GM12878 (cell line): ENCODE data around the gene RABL6. TPM values are rescaled to one million over a fixed set of nuclear protein-coding genes. Genes with fewer than 3 reads are reported as not detected.
A peak's percentile ranks its signal among the peaks of the same experiment; 100 is the strongest.

ENCODE experiments used
- ATAC-seq: fragments of 200-7000 bp; cut with Tn5 transposase; 3 replicates; pipeline ENCODE4 v1.9.1; 2020; ENCODE audit warnings: mild to moderate bottlenecking, moderate library complexity
- BruUV-seq: library from RNA; stranded (reverse); fragments of 400-500 nt; replicated peaks from 2 replicates; lab custom pipeline; 2021; lab: Mats Ljungman, UMichigan
- CTCF ChIA-PET: fragments of 300-600 bp; sonication (Branson Sonifier 250); formaldehyde crosslinking; extraction: SDS; loops from one replicate; lab custom pipeline; 2021; ENCODE audit warnings: inconsistent platforms; lab: Yijun Ruan, JAX
- POLR2A ChIA-PET: fragments of 350-600 bp; formaldehyde crosslinking; extraction: SDS; loops from one replicate; lab custom pipeline; 2021; ENCODE audit warnings: inconsistent platforms; lab: Charles Lee
- RAD21 ChIA-PET: fragments of 300-600 bp; sonication (Branson Sonifier 250); formaldehyde crosslinking; loops from one replicate; lab custom pipeline; 2023; ENCODE audit warnings: antibody characterized with exemption; ENCODE audit not compliant: unreplicated experiment; lab: Charles Lee
- SMC1A ChIA-PET: fragments of 300-600 bp; sonication (Branson Sonifier 250); formaldehyde crosslinking; loops from one replicate; lab custom pipeline; 2023; ENCODE audit not compliant: unreplicated experiment, uncharacterized antibody; lab: Charles Lee
- DNase-seq: peaks from one replicate; pipeline ENCODE4 v3.0.0-alpha.2; 2011; ENCODE audit warnings: low read depth, low spot score
- FAIRE-seq: peaks from 3 replicates; lab custom pipeline; 2011; peaks lifted over from hg19 to GRCh38; lab: Jason Lieb, UNC
- H2AFZ ChIP-seq: 2 replicates; pipeline ENCODE4 v1.6.0; 2011; ENCODE audit warnings: low read depth, low read length, control low read depth; ENCODE audit not compliant: control insufficient read depth
- H3K27ac ChIP-seq: 2 replicates; pipeline ENCODE4 v1.5.1; 2011; ENCODE audit warnings: control low read depth; ENCODE audit not compliant: control insufficient read depth, insufficient read depth
- H3K27me3 ChIP-seq, 2 experiments: replicated peaks in 1 of 2; 2 replicates each; pipeline versions ENCODE4 v1.6.0 to v1.6.1; 2011; ENCODE audit warnings: low read length in 1 of 2; ENCODE audit not compliant: control insufficient read depth in 2 of 2, insufficient read depth in 2 of 2
- H3K36me3 ChIP-seq, 2 experiments: 2 replicates each; pipeline ENCODE4 v1.5.1; 2011; ENCODE audit warnings: low read length in 1 of 2; ENCODE audit not compliant: control insufficient read depth in 2 of 2, insufficient read depth in 2 of 2
- H3K4me1 ChIP-seq: 2 replicates; pipeline ENCODE4 v1.6.1; 2011; ENCODE audit warnings: mild to moderate bottlenecking, low read length, moderate library complexity, mixed read lengths; ENCODE audit not compliant: control insufficient read depth, insufficient read depth
- H3K4me2 ChIP-seq: 2 replicates; pipeline ENCODE4 v1.6.0; 2011; ENCODE audit warnings: control low read depth; ENCODE audit not compliant: control insufficient read depth, insufficient read depth
- H3K4me3 ChIP-seq: fragments of 200-600 bp; sonication (generic); 2 replicates; pipeline ENCODE4 v1.5.1; 2016
- H3K79me2 ChIP-seq: 2 replicates; pipeline ENCODE4 v1.6.0; 2011; ENCODE audit warnings: low read length; ENCODE audit not compliant: control insufficient read depth, insufficient read depth
- H3K9ac ChIP-seq: 2 replicates; pipeline ENCODE4 v1.8.0; 2011; ENCODE audit warnings: low read length, control low read depth, mixed read lengths; ENCODE audit not compliant: control insufficient read depth, insufficient read depth
- H3K9me3 ChIP-seq: replicated peaks from 3 replicates; pipeline ENCODE4 v1.5.1; 2011; ENCODE audit warnings: mild to moderate bottlenecking, low read length; ENCODE audit not compliant: control insufficient read depth, insufficient read depth
- H4K20me1 ChIP-seq: 2 replicates; pipeline ENCODE4 v1.6.0; 2011; ENCODE audit not compliant: control insufficient read depth, insufficient read depth
- ASH2L ChIP-seq: fragments of 300-600, 200-600 bp; sonication (generic); IDR thresholded peaks from 2 replicates; pipeline ENCODE4 v1.6.1; 2017; ENCODE audit warnings: low read depth, mild to moderate bottlenecking, borderline replicate concordance
- DPF2 ChIP-seq: fragments of 450-650 bp; IDR thresholded peaks from 2 replicates; pipeline ENCODE4 v1.6.1; 2017; ENCODE audit warnings: mild to moderate bottlenecking
- MYC ChIP-seq: IDR thresholded peaks from 2 replicates; pipeline ENCODE4 v1.6.1; 2011; ENCODE audit warnings: mild to moderate bottlenecking, low read length, moderate library complexity, inconsistent platforms; ENCODE audit not compliant: insufficient read depth, insufficient replicate concordance, insufficient read length, severe bottlenecking
- NFIC ChIP-seq: IDR thresholded peaks from 2 replicates; pipeline ENCODE4 v1.6.1; 2012; ENCODE audit warnings: low read depth, mild to moderate bottlenecking, inconsistent platforms, low read length, moderate library complexity
- POLR2AphosphoS5 ChIP-seq: IDR thresholded peaks from 2 replicates; pipeline ENCODE4 v1.6.1; 2011; ENCODE audit warnings: mild to moderate bottlenecking, low read length, inconsistent platforms
- RB1 ChIP-seq: fragments of 450-650 bp; formaldehyde crosslinking; IDR thresholded peaks from 2 replicates; pipeline ENCODE4 v1.6.1; 2017; ENCODE audit warnings: mild to moderate bottlenecking, borderline replicate concordance
- RUNX3 ChIP-seq: IDR thresholded peaks from 2 replicates; pipeline ENCODE4 v1.6.1; 2012; ENCODE audit warnings: low read length, inconsistent platforms
- SMARCA5 ChIP-seq: fragments of 450-650 bp; IDR thresholded peaks from 2 replicates; pipeline ENCODE4 v1.6.1; 2017; ENCODE audit warnings: mild to moderate bottlenecking
- SP1 ChIP-seq: IDR thresholded peaks from one replicate; pipeline ENCODE4 v1.6.1; 2011; ENCODE audit warnings: low read depth, low read length
- ZBTB4 ChIP-seq: fragments of 450-650 bp; formaldehyde crosslinking; IDR thresholded peaks from 2 replicates; pipeline ENCODE4 v1.4.0; 2022; ENCODE audit warnings: mild to moderate bottlenecking, moderate library complexity
- ZNF24 ChIP-seq: fragments of 450-650 bp; IDR thresholded peaks from 2 replicates; pipeline ENCODE4 v1.6.1; 2017; ENCODE audit warnings: antibody characterized with exemption, mild to moderate bottlenecking
- WGBS: methylation state at CpG from one replicate; pipeline ENCODE4 v1.1.6; 2016; ENCODE audit warnings: low lambda C conversion rate; ENCODE audit not compliant: insufficient replicate concordance, insufficient coverage; ENCODE audit errors: missing lambda C conversion rate; 5-methylcytosine and 5-hydroxymethylcytosine counted together
- in situ Hi-C: fragments of 300-500 bp; cut with MboI; formaldehyde crosslinking; loops from 9 replicates; pipeline ENCODE4 v1.14.3; 2018; ENCODE audit warnings: mixed read lengths
- intact Hi-C: fragments of 100-400 bp; cut with micrococcal nuclease; formaldehyde crosslinking; loops from one replicate; pipeline ENCODE4 v1.14.2; 2022; ENCODE audit not compliant: unreplicated experiment
- polyA plus RNA-seq, 11 experiments: library from polyadenylated mRNA; depleted of rRNA in 4 of 11; unstranded in 6 of 11; stranded (reverse) in 5 of 11; fragments of >200 nt; fragmentation: Nextera tagmentation in 4 of 11; fragmentation: Illumina TruSeq in 1 of 11; extraction: Ambion mirVana in 4 of 11; extraction: Trizol in 1 of 11; gene quantifications; 1 replicate in 1 of 11; 2 replicates in 10 of 11; pipeline versions ENCODE4 v1.2.1 to v1.2.3, GENCODE V29; 2011 to 2016; ENCODE audit warnings: inconsistent platforms in 2 of 11, missing spikeins in 2 of 11, low read depth in 1 of 11
- total RNA-seq, 4 experiments: library from RNA; depleted of rRNA in 3 of 4; stranded (reverse); fragments of >200 nt in 3 of 4; fragmentation: Illumina TruSeq in 1 of 4; extraction: Trizol in 1 of 4; gene quantifications; 2 replicates each; pipeline versions ENCODE4 v1.2.1 to v1.2.3, GENCODE V29; 2013 to 2021
- TF ChIP-seq, protein P1 (sequence below): IDR thresholded peaks from 2 replicates; pipeline ENCODE4 v1.6.1; 2011; ENCODE audit warnings: low read depth, mild to moderate bottlenecking, low read length, moderate library complexity, borderline replicate concordance; ENCODE audit errors: extremely low read depth
- TF ChIP-seq, protein P2 (sequence below): fragments of 450-650 bp; IDR thresholded peaks from 2 replicates; pipeline ENCODE4 v1.6.1; 2016; ENCODE audit warnings: mild to moderate bottlenecking
- TF ChIP-seq, protein P3 (sequence below): fragments of 450-650 bp; IDR thresholded peaks from 2 replicates; pipeline ENCODE4 v1.6.1; 2018; ENCODE audit warnings: mild to moderate bottlenecking, low read depth, moderate library complexity; ENCODE audit not compliant: partially characterized antibody

RABL6 gene
- total and polyA plus RNA-seq, 10 of the 15 experiments (the other 5 are each of a cell fraction or from before 2014, with no cell fraction given), result 1.4 to 134 (median 42.7) TPM

DNA sequence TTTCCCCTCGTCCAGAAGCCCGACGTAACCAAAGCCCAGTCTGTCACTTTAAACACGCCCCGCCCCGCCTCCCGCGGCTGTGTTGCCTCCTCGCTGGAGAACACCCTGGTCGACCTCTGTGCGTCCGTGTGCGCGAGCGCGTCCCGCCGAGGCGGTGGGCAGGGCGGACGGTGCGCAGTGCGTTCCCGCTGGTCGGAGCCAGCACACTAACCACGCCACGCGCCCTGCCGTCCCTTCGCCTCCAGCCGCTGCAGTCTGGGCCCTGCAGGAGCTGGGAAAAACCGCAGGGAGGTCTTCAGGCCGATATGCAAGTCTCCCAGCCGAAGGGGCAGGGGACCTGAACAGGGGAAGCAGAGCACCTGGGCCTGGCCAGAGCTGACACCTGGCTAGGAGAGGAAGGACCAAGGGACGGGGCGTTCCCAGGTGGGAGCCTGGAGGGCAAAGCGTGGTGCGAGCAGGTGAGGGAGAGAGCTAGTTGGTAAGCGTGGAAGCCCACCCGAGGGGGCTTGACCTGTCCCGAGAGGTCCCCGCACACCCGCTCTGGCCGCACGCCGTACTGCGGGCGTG, 40.2 kb downstream of the RABL6 start:
- under 1% methylated on average over 24 of the region's 48 CpGs for WGBS
- CTCF ChIA-PET, result interaction anchor here (0.7 to 2.2 kb wide), 8 partner anchors 34 to 187 kb away, joined by 3 to 7 read pairs (median 4); partner anchors contain the start of gene TRAF2
- no peak for TF ChIP-seq NFIC
- TF ChIP-seq MYC, result peak; percentile 26
- TF ChIP-seq, protein P1, sequence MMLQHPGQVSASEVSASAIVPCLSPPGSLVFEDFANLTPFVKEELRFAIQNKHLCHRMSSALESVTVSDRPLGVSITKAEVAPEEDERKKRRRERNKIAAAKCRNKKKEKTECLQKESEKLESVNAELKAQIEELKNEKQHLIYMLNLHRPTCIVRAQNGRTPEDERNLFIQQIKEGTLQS, result no peak
- no peak for TF ChIP-seq ASH2L
- peak; percentile 49; the same call in 1 of the 2 replicates for TF ChIP-seq RB1
- TF ChIP-seq, protein P2, sequence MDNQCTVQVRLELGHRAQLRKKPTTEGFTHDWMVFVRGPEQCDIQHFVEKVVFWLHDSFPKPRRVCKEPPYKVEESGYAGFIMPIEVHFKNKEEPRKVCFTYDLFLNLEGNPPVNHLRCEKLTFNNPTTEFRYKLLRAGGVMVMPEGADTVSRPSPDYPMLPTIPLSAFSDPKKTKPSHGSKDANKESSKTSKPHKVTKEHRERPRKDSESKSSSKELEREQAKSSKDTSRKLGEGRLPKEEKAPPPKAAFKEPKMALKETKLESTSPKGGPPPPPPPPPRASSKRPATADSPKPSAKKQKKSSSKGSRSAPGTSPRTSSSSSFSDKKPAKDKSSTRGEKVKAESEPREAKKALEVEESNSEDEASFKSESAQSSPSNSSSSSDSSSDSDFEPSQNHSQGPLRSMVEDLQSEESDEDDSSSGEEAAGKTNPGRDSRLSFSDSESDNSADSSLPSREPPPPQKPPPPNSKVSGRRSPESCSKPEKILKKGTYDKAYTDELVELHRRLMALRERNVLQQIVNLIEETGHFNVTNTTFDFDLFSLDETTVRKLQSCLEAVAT, result 0 out of 2 replicates have a peak, but pooled peaks have one; percentile 47
- TF ChIP-seq ZNF24, result no peak
- no peak for TF ChIP-seq SMARCA5
- peak; percentile 46 for TF ChIP-seq RUNX3
- no peak for TF ChIP-seq SP1
- TF ChIP-seq POLR2AphosphoS5, result no peak; the same call in 1 of the 2 replicates
- TF ChIP-seq ZBTB4, result no peak
- peak; percentile 38; the same call in 1 of the 2 replicates for TF ChIP-seq DPF2
- TF ChIP-seq, protein P3, sequence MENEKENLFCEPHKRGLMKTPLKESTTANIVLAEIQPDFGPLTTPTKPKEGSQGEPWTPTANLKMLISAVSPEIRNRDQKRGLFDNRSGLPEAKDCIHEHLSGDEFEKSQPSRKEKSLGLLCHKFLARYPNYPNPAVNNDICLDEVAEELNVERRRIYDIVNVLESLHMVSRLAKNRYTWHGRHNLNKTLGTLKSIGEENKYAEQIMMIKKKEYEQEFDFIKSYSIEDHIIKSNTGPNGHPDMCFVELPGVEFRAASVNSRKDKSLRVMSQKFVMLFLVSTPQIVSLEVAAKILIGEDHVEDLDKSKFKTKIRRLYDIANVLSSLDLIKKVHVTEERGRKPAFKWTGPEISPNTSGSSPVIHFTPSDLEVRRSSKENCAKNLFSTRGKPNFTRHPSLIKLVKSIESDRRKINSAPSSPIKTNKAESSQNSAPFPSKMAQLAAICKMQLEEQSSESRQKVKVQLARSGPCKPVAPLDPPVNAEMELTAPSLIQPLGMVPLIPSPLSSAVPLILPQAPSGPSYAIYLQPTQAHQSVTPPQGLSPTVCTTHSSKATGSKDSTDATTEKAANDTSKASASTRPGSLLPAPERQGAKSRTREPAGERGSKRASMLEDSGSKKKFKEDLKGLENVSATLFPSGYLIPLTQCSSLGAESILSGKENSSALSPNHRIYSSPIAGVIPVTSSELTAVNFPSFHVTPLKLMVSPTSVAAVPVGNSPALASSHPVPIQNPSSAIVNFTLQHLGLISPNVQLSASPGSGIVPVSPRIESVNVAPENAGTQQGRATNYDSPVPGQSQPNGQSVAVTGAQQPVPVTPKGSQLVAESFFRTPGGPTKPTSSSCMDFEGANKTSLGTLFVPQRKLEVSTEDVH, result no peak

More for the DNA sequence above, 40.2 kb downstream of the RABL6 start:
- DNase-seq (peak; percentile 23), ATAC-seq (peak; percentile 59), FAIRE-seq (peak; percentile 91)
- Histone ChIP-seq H3K4me2 (peak overlapping the region; percentile 77), H4K20me1 (no peaks in the 10 kb centered on the region; the same call in 1 of the 2 replicates), H3K4me1 (peaks cover 13% of the 10 kb centered on the region), H3K79me2 (peaks cover 10% of the 10 kb centered on the region; the same call in 1 of the 2 replicates), H3K9ac (peak overlapping the region; percentile 53), H3K27me3 (no peaks in the 10 kb centered on the region; a peak in 1 of 4 replicates), H3K27ac (no peak overlapping the region), H3K9me3 (peaks cover 4% of the 10 kb centered on the region; the same call in 1 of the 3 replicates), H2AFZ (peak overlapping the region; percentile 11), H3K36me3 (peaks cover 4 to 8% of the 10 kb centered on the region in 2 experiments; a peak in 3 of 4 replicates), H3K4me3 (peak overlapping the region; percentile 80)
- BruUV-seq, result no TSS peak
- in situ Hi-C loops, result no loop called here
- ChIA-PET POLR2A (interaction anchor here (0.7 to 1.8 kb wide), 3 partner anchors 34 to 96 kb away, joined by 5 to 9 read pairs (median 5); partner anchors contain the start of genes FBXW5 and TRAF2), RAD21 (interaction anchor here (1.3 to 1.8 kb wide), 3 partner anchors 34 to 54 kb away, joined by 3 to 7 read pairs (median 5); partner anchors contain the start of gene TRAF2), SMC1A (no interaction called here)
- intact Hi-C loops, result loop anchor here (2.0 to 5.0 kb wide), 3 partner anchors 34 to 189 kb away; partner anchors contain the start of gene TMEM141
